GM18499 (cell line): ENCODE data around the gene THAP12.

Experiments
- ATAC-seq: cut with Tn5 transposase; IDR thresholded peaks from one replicate; pipeline ENCODE4 v1.9.1; 2021; ENCODE audit warnings: moderate number of reproducible peaks; ENCODE audit not compliant: insufficient read depth, unreplicated experiment

Gene THAP12

GRCh38 chr11:76310832-76311595 lies 69.9 kb downstream of the THAP12 start:
- no peak for ATAC-seq

GRCh38 chr11:76307978-76308747 lies 72.8 kb downstream of the THAP12 start:
- no peak for ATAC-seq

GRCh38 chr11:76307396-76307795 lies 73.5 kb downstream of the THAP12 start:
- ATAC-seq, result no peak

GRCh38 chr11:76303399-76303798 lies 77.5 kb downstream of the THAP12 start:
- ATAC-seq, result no peak

GRCh38 chr11:76302996-76303395 lies 77.9 kb downstream of the THAP12 start:
- no peak for ATAC-seq
